WERI-Rb-1 (cell line): ENCODE measurements around the gene PTRH1.

Experiments
- DNase-seq: peaks from one replicate; pipeline ENCODE4 v3.0.0-alpha.2; 2020
- H3K27ac ChIP-seq: fragments of 250-450 bp; sonication (Bioruptor Pico); 2 replicates; pipeline ENCODE4 v1.5.1; 2020; ENCODE audit warnings: mild to moderate bottlenecking, moderate library complexity
- H3K27me3 ChIP-seq: fragments of 250-450 bp; sonication (Bioruptor Pico); 2 replicates; pipeline ENCODE4 v1.5.1; 2021; ENCODE audit warnings: mild to moderate bottlenecking, low read depth, moderate library complexity; ENCODE audit not compliant: insufficient read depth, severe bottlenecking
- H3K36me3 ChIP-seq: fragments of 250-450 bp; sonication (Bioruptor Pico); 2 replicates; pipeline ENCODE4 v1.5.1; 2020; ENCODE audit warnings: mild to moderate bottlenecking, moderate library complexity
- H3K4me3 ChIP-seq: 2 replicates; pipeline ENCODE4 v1.5.1; 2011; ENCODE audit warnings: low read depth, mild to moderate bottlenecking, control low read depth, low read length
- H3K9me3 ChIP-seq: fragments of 250-450 bp; sonication (Bioruptor Pico); 2 replicates; pipeline ENCODE4 v1.5.1; 2021; ENCODE audit warnings: mild to moderate bottlenecking, moderate library complexity; ENCODE audit not compliant: severe bottlenecking
- CTCF ChIP-seq: IDR thresholded peaks from 2 replicates; pipeline ENCODE4 v1.5.1; 2011; ENCODE audit warnings: low read depth, mild to moderate bottlenecking, control low read depth, inconsistent platforms, low read length

Gene PTRH1

GRCh38 chr9:127734747-127735529, 19.5 kb upstream of the PTRH1 start, which contains the start of gene TOR2A:
Gene TOR2A, minus strand, starts transcription at chr9:127735294. Its CDS starts 24 bp downstream, at chr9:127735270.
- Histone ChIP-seq H3K27me3 (no peaks in the 10 kb centered on the region), H3K36me3 (peaks cover 7% of the 10 kb centered on the region), H3K4me3 (peak within 1 kb of the TSS; percentile 69), H3K9me3 (no peaks in the 10 kb centered on the region), H3K27ac (peak within 1 kb of the TSS; percentile 97)
- TF ChIP-seq CTCF = peak; percentile 98
- DNase-seq = peak; percentile 98

GRCh38 chr9:127734247-127734746, 18.8 kb upstream of the PTRH1 start:
- H3K27ac ChIP-seq = peak overlapping the region; percentile 97
- no peaks in the 10 kb centered on the region for H3K27me3 ChIP-seq
- DNase-seq = peak; percentile 30
- no peak for TF ChIP-seq CTCF
- H3K36me3 ChIP-seq = peaks cover 7% of the 10 kb centered on the region
- peak overlapping the region; percentile 69 for H3K4me3 ChIP-seq
- no peaks in the 10 kb centered on the region for H3K9me3 ChIP-seq

- no peaks in the 10 kb centered on the region for H3K9me3 ChIP-seq
- no peak overlapping the region for H3K27ac ChIP-seq
- no peaks in the 10 kb centered on the region for H3K27me3 ChIP-seq
- no peak for TF ChIP-seq CTCF
- H3K36me3 ChIP-seq = peaks cover 7% of the 10 kb centered on the region
- no peak for DNase-seq
- no peak overlapping the region for H3K4me3 ChIP-seq
Measured at GRCh38 chr9:127733614-127734013, 18.2 kb upstream of the PTRH1 start.

- Histone ChIP-seq H3K9me3 (no peaks in the 10 kb centered on the region), H3K27ac (no peak overlapping the region), H3K36me3 (peaks cover 7% of the 10 kb centered on the region), H3K4me3 (no peak overlapping the region), H3K27me3 (no peaks in the 10 kb centered on the region)
- no peak for DNase-seq
- no peak for TF ChIP-seq CTCF
Measured at GRCh38 chr9:127732444-127732843, 17.0 kb upstream of the PTRH1 start.

- DNase-seq = no peak
- Histone ChIP-seq H3K9me3 (no peaks in the 10 kb centered on the region), H3K36me3 (peaks cover 7% of the 10 kb centered on the region), H3K27ac (no peak overlapping the region), H3K4me3 (no peak overlapping the region), H3K27me3 (no peaks in the 10 kb centered on the region)
- no peak for TF ChIP-seq CTCF
Measured at GRCh38 chr9:127731938-127732337, 16.5 kb upstream of the PTRH1 start.
